Muscle of back (tissue), 11 donors: ENCODE data around the gene ACTN3. TPM values are rescaled to one million over a fixed set of nuclear protein-coding genes. Genes with fewer than 3 reads are reported as not detected.
"Not testable (repeated sequence)": the region's sequence is repeated elsewhere in the genome, so short reads cannot be mapped to it uniquely, and the experiment has no call there.

Experiments used
- DNase-seq, 3 donors: peaks; one replicate each; pipeline versions ENCODE4 v3.0.0 to v3.0.0-alpha.2; 2013
- polyA plus RNA-seq, 10 donors: library from polyadenylated mRNA; unstranded; fragments of 120-200 nt; gene quantifications; one replicate each; pipeline ENCODE4 v1.2.1, GENCODE V29; 2013; ENCODE audit not compliant: insufficient read length in 10 of 10

The ACTN3 gene
- polyA plus RNA-seq, 10 donors: 6.4 to 159 (median 82.9) TPM

DNA sequence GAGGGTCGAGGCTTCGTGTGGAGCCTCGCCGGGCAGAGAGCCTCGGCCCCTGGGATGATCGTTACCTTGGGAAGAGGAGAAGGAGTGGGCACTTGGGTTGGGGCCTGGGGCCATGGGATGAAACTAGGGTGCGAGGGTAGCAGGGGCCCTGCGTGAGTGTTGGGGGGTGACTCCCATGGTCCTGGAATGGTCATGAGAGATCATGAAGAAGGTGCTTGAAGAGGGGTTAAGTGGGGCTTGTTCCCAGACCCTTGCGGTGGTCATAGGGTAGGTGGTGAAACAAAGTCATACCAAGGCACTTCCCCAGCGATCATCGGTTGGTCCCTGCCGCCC, 46.6 kb downstream of the ACTN3 start:
- DNase-seq: no peak

DNA sequence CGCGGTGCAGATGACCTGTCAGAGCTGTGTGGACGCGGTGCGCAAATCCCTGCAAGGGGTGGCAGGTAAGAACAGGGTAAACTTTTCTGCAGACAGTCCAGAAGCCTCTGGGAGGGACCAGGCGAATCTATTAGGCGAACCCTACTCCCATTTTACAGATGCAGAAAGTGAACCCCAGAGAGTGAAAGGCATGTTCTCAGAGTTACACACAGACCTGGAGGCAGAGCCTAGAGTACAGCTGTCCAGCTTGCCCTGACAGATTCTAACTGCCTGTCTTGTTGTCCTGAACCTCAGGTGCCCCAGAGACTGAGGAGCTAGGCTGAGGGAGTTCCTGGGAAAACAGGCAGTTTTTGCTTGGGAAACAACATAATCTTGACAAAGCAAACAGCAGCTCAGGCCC, 46.9 kb downstream of the ACTN3 start:
- DNase-seq: no peak

DNA sequence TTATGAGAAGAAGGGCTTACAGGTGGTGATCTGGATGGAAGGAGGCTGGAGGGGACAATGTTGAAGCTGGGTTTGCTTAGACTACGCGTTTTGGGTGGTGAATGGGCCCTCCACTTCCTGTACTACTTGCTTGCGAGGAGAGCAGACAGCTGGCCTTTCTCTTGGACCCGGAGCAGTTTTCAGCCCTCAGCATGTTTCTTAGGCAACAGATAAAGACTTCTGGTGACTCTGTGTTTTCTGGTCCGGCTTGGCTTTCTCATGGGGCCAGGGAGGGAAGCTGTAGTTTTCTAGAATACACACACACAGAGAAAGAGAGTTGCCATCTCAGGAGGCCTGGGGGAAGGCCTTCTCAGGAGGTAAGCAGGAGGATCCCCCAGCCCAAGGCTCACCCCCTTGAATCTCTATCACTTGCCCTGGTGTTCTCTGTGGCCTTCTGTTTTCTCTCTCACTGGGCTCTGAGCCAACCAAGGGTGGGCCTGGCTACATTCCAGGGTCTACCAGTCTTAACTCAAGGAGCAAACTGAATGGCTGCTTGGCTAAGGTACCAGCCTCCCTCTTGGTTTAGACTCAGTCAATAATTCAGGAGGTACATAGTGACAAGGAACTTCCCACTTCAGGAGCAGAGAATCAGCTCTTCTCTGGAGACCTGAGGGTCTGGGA, 48.7 kb downstream of the ACTN3 start:
- DNase-seq: no peak

DNA sequence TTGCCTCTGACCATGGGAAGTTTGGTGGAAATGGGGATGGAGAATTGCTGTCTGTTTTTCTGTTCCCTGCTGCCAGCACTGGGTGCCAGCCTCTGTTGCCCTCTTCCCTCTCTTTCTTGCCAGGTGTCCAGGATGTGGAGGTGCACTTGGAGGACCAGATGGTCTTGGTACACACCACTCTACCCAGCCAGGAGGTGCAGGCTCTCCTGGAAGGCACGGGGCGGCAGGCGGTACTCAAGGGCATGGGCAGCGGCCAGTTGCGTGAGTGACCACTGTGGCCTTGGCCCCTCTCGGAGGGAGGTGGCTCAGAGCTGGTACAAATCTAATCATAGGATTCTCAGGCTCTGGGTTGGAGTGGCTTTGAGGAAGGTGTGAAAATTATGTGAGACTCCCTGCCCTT, 52.3 kb downstream of the ACTN3 start:
- DNase-seq: no peak

DNA sequence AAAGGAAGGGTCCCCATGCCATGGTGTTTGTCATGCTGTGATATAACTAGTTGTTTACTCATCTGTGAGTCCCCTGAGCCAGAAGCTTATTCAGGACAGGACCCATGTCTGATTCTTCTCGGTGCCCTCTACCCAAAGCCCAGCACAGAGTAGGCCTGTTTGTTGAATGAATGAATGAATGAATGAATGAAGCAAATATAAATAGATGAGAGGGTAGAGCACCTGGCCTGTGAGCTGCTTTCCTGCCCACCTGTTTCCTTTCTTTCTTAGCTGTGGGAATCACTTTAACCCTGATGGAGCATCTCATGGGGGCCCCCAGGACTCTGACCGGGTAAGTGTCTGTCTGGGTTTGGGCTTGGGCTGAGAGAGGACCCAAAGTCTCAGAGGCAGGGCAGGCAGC, 53.5 kb downstream of the ACTN3 start:
- no peak for DNase-seq

DNA sequence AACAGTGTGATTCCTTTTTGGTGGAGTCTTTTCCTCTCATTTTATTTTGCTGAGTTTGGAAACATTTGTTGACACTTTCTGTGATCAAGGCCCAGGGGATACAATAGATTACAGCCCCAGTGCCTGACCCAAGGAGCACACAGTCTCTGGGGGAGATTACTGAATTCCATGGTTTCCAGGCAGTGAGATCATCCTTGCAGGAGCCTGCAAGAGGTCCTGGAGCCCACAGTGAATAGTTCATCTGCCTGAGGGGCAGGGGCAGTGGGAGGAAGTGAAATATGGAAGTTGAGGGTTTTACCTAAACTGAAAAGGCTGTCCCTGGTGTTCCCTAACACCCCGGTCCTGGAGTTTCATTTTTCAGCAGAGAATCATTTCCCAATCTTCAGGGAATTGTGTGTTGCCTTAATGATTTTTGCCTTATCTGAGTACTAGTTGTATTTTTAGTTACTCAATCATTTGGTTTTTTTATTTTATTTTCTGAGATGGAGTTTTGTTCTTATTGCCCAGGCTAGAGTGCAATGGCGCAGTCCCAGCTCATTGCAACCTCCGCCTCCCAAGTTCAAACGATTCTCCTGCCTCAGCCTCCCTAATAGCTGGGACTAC, 54.0 kb downstream of the ACTN3 start:
- DNase-seq: no peak

DNA sequence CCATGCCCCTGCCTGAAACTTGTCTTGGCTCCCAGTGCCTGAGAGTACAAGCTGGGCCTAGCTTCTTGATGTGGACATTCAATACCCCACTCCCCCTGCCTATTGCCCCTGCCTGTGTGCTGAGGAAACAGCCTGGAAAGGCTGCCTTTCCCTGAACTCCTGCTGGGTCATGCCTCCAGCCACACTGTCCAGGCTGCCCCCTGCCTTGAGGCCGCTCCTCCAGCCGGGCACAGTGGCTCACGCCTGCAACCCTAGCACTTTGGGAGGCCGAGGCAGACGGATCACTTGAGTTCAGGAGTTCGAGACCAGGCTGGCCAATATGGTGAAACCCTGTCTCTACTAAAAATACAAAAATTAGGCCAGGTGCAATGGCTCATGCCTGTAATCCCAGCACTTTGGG, 56.4 kb downstream of the ACTN3 start:
- DNase-seq: no peak

DNA sequence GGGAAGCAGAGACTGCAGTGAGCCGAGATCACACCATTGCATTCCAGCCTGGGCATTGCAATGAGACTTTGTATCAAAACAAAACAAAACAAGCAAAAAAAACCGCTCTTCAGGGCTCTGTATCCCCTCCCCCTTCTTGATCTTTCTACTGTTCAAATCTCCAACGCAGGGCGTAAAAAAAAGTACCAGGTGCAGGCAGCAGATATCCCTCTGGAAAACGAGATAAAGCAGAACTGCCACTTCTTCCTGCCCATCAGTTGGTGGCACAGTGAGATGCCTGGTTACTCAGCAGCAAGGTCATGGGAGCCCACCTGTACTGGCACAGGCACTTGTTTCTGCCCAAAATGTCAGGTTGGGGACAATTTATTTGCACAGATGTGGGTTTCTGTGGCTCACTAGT, 57.5 kb downstream of the ACTN3 start:
- DNase-seq: no peak

DNA sequence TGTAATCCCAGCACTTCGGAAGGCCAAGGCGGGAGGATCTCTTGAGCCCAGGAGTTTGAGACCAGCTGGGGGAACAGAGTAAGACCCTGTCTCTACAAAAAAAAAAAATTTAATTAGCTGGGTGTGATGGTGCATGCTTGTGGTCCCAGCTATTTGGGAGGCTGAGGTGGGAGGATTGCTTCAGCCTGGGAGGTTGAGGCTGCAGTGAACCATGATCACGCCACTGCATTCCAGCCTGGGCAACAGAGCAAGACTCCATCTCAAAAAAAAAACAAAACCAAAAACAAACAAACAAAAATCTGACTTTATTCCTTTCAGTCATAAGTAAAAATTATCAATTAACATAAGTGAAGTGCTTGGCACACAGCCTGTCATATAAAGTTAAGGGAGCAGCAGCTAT, 59.9 kb downstream of the ACTN3 start:
- DNase-seq: not testable (repeated sequence)

DNA sequence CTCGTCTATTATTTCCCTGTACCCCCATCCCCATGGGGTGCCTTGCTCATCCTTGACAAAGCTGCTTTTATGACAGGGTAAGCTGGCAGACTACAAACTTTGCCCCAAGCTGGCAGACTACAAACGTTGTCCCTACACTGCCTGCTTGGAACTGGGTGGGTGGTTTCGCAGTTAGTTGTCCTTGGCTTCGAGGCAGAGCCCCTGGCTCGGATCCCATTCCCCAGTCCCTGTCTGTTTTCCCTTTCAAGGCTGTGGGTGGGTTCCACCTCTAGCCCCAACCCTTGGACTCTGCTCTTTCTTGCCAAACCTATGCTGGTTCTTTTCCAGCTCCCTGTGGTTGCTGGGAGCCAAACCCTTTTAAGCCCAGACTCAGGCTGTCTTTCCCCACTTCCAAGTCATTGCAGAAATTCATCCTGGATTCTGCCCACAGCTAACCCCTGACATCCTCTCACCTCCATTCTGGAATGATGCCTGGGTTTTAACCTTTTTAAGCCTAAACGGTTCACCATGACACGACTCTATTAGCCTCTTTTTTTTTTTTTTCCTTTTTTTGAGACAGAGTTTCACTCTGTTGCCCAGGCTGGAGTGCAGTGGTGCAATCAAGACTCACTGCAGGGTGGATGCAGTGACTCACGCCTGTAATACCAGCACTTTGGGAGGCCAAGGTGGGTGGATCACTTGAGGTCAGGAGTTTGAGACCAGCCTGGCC, 60.6 kb downstream of the ACTN3 start:
- DNase-seq: peak in 2 of 3 donors; percentile 67 to 71

DNA sequence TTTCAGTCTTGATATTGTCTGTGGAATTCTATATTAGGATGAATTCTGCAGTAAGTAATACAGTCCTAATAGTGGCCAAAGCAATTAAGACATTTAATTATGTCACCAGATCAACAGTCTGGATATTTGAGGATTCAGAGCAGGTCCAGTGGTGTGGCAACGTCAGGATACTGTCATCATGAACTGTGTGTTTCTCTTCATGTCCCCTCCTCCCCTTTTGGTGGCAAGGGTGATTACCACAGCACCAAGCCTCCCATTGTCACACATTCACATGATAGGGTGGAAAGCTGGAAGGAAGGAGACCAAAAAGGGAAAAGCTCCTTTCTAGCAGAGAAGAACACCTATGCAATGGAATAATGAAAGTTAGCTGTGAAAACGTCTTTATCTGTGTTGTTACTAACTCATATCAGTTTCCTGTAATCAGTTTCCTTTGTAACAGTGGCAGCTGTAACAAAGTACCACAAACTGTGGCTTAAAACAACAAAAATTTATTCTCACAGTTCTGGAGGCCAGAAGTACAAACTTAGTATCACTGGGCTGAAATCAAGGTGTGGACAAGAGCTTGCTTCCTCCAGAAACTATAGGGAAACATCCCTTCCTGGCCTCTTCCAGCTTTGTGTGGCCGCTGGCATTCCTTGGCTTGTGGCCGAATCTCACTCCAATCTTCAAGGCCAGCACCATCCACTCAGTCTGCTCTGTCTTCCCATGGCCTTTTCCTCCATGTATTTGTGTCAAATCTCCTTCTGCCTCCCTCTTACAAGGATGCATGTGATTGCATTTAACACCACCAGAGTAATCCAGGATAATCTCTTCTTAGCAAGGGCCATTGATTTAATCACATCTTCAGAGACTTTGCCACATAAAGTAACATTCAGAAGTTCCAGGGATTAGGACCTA, 63.3 kb downstream of the ACTN3 start:
- DNase-seq: no peak

DNA sequence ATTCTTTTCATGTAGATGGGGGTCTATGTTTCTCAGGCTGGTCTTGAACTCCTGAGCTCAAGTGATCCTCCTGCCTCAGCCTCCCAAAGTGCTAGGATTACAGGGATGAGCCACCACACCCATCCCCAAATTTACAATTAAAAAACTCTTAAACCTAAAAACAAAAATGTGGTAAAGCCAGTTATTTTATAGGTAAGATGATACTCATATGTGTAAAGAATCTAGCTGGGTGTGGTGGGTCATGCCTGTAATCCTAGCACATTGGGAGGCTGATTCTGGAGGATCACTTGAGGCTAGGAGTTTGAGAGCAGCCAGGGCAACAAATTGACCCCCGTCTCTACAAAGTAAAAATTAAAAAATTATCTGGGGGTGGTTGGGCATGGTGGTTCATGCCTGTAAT, 65.8 kb downstream of the ACTN3 start:
- DNase-seq: no peak

Other genes with a start within 250 kb of the ACTN3 start
- gene CD248, start 229.9 kb upstream of the ACTN3 start, polyA plus RNA-seq: 100 to 1,000 TPM in 4 of 10 donors, 10 to 100 TPM in 6; 68.8 to 142 (median 96.3) TPM
- gene RIN1, start 210.5 kb upstream of the ACTN3 start, polyA plus RNA-seq: 1 to 10 TPM; 3.9 to 8.1 (median 6.0) TPM
- gene BRMS1, start 201.8 kb upstream of the ACTN3 start, polyA plus RNA-seq: 10 to 100 TPM; 17.6 to 23.3 (median 19.3) TPM
- 10 to 100 TPM; 16.9 to 25.0 (median 21.3) TPM for gene B4GAT1, start 199.3 kb upstream of the ACTN3 start, polyA plus RNA-seq
- gene SLC29A2, start 175.1 kb upstream of the ACTN3 start, polyA plus RNA-seq: 10 to 100 TPM; 14.5 to 30.4 (median 24.5) TPM
- gene NPAS4, start 125.9 kb upstream of the ACTN3 start, polyA plus RNA-seq: under 1 TPM; 0.05 to 0.58 (median 0.14) TPM
- 10 to 100 TPM; 43.8 to 58.6 (median 50.7) TPM for gene MRPL11, start 108.1 kb upstream of the ACTN3 start, polyA plus RNA-seq
- 1 to 10 TPM; 4.2 to 6.3 (median 5.8) TPM for gene PELI3, start 80.0 kb upstream of the ACTN3 start, polyA plus RNA-seq
- gene DPP3, start 66.5 kb upstream of the ACTN3 start, polyA plus RNA-seq: 10 to 100 TPM; 18.5 to 24.1 (median 20.9) TPM
- 10 to 100 TPM; 11.6 to 31.7 (median 18.2) TPM for gene BBS1, start 36.3 kb upstream of the ACTN3 start, polyA plus RNA-seq
- 1 to 10 TPM; 2.8 to 4.6 (median 3.6) TPM for gene ZDHHC24, start 855 bp upstream of the ACTN3 start, polyA plus RNA-seq
- 10 to 100 TPM; 21.3 to 39.9 (median 27.2) TPM for gene CTSF, start 21.7 kb downstream of the ACTN3 start, polyA plus RNA-seq
- gene CCDC87, start 46.2 kb downstream of the ACTN3 start, polyA plus RNA-seq: under 1 TPM in 6 of 10 donors, not detected in 4; 0.10 to 0.18 (median 0.13) TPM
- 10 to 100 TPM; 27.3 to 47.6 (median 31.5) TPM for gene CCS, start 46.3 kb downstream of the ACTN3 start, polyA plus RNA-seq
- gene RBM14, start 69.7 kb downstream of the ACTN3 start, polyA plus RNA-seq: 10 to 100 TPM; 32.0 to 50.8 (median 39.0) TPM
- 100 to 1,000 TPM; 123 to 167 (median 133) TPM for gene RBM4, start 91.8 kb downstream of the ACTN3 start, polyA plus RNA-seq
- gene RBM4B, start 131.0 kb downstream of the ACTN3 start, polyA plus RNA-seq: 10 to 100 TPM; 26.5 to 46.8 (median 34.4) TPM
- 10 to 100 TPM in 7 of 10 donors, 1 to 10 TPM in 3; 6.4 to 23.2 (median 13.5) TPM for gene SPTBN2, start 182.3 kb downstream of the ACTN3 start, polyA plus RNA-seq